PFSK-1 (cell line): ENCODE measurements around the gene ACBD4.

Experiments
- FOXP2 ChIP-seq: optimal IDR thresholded peaks from 2 replicates; pipeline ENCODE3; 2011; ENCODE audit warnings: borderline replicate concordance, control low read depth, inconsistent platforms; ENCODE audit not compliant: insufficient read depth; ENCODE audit errors: extremely low read length, extremely low read depth
- POLR2AphosphoS5 ChIP-seq: IDR thresholded peaks from 2 replicates; pipeline ENCODE4 v1.6.1; 2012; ENCODE audit warnings: low read depth, mild to moderate bottlenecking, control low read depth, low read length, moderate library complexity
- SIN3A ChIP-seq: IDR thresholded peaks from 2 replicates; pipeline ENCODE4 v1.6.1; 2012; ENCODE audit warnings: mild to moderate bottlenecking, low read length, moderate library complexity, borderline replicate concordance; ENCODE audit not compliant: insufficient read depth
- TAF1 ChIP-seq: IDR thresholded peaks from 2 replicates; pipeline ENCODE4 v1.6.1; 2012; ENCODE audit warnings: low read length, control low read depth, borderline replicate concordance; ENCODE audit not compliant: insufficient read depth
- TF ChIP-seq, protein P1 (sequence below), 2 experiments: IDR thresholded peaks; 2 replicates each; pipeline versions ENCODE4 v1.6.1 to v1.8.0; 2011 to 2012; ENCODE audit warnings: low read depth in 2 of 2, low read length in 2 of 2, control low read depth in 1 of 2, inconsistent platforms in 1 of 2, mild to moderate bottlenecking in 1 of 2, moderate library complexity in 1 of 2; ENCODE audit not compliant: insufficient read depth in 1 of 2

Gene ACBD4

DNA sequence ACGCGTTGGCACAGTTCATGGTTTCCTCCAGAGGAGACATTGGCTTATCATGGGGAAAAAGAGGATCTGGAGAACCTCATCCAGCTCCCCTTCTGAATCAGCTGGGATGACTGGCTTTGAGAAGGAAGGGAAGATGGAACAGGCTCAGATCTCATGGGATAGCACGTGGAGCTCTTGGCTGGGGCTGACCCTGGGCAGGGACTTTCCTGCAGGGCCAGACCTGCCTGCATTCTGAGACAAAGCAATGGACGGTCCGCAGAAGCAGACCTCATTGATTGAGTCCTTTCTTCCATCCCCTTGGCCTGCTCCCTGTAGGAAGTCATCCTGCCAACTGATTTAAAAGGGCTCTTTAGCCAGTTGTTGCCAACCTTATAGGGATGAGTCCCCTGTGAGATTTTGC, 29.4 kb upstream of the ACBD4 start:
- TF ChIP-seq, protein P1, sequence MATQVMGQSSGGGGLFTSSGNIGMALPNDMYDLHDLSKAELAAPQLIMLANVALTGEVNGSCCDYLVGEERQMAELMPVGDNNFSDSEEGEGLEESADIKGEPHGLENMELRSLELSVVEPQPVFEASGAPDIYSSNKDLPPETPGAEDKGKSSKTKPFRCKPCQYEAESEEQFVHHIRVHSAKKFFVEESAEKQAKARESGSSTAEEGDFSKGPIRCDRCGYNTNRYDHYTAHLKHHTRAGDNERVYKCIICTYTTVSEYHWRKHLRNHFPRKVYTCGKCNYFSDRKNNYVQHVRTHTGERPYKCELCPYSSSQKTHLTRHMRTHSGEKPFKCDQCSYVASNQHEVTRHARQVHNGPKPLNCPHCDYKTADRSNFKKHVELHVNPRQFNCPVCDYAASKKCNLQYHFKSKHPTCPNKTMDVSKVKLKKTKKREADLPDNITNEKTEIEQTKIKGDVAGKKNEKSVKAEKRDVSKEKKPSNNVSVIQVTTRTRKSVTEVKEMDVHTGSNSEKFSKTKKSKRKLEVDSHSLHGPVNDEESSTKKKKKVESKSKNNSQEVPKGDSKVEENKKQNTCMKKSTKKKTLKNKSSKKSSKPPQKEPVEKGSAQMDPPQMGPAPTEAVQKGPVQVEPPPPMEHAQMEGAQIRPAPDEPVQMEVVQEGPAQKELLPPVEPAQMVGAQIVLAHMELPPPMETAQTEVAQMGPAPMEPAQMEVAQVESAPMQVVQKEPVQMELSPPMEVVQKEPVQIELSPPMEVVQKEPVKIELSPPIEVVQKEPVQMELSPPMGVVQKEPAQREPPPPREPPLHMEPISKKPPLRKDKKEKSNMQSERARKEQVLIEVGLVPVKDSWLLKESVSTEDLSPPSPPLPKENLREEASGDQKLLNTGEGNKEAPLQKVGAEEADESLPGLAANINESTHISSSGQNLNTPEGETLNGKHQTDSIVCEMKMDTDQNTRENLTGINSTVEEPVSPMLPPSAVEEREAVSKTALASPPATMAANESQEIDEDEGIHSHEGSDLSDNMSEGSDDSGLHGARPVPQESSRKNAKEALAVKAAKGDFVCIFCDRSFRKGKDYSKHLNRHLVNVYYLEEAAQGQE (IDR thresholded peaks at IDR 0.05; ENCODE audit: insufficient read depth in 1 of 2, low read depth in 2 of 2, low read length in 2 of 2): no peak
- TF ChIP-seq FOXP2 (no peak), POLR2AphosphoS5 (no peak), SIN3A (no peak), TAF1 (no peak)

DNA sequence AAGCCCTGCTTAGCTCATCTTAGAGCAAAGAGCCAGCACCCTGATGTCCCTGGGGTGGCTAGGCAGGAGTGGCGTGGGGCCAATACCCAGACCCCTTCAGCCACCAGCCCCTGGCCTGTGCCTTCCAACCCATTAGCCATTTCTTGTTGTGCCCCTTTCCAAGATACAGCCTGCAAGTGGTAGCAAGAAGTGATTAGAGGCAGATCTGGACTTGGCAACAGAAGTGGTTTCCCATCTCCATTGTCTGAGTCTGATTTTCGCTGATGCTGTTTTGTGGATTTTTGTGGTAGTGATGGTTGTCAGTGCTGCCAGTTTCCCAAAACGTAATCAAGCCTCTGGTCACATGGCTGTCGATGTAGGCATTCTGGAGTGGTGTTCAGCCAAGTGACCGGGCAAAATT, 28.9 kb upstream of the ACBD4 start:
- TF ChIP-seq POLR2AphosphoS5 (no peak), TAF1 (no peak), FOXP2 (no peak), SIN3A (no peak)
- TF ChIP-seq, protein P1 (IDR thresholded peaks at IDR 0.05; ENCODE audit: insufficient read depth in 1 of 2, low read depth in 2 of 2, low read length in 2 of 2): no peak

DNA sequence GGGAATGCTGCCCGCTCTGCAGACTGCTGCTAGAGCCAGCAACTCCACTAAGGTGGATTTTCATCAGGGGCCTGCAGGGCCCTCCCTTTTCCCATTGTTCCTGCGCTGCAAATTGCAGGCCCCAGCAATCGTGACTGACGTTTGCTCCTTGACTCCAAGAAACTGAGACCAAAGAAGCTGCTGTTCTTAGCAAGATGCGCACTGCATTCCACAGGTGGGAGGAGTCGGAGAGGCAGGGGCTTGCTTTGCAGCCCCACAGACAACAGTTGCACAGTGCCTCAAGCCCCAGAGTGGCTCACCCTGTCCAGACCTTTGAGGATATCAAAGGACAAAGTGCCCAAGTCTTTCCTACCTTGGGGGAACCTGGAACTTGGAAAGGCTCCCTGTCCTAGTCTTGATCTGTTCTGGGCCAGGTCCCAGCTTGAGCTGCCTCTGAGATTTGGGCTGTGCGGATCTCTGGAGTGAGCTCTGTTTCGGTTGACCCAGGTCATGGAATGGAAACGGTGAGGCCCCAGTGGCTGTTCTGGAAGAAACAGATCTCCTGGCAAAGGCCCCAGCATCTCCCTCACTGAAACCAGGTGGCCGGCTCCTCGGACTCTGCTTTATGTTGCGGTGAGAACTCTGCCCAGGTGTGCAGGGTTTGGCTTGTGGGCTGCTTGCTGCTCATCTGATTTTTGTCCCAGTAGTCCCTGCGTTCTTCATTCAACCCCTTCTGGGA, 28.0 kb upstream of the ACBD4 start:
- TF ChIP-seq FOXP2: no peak
- no peak for TF ChIP-seq TAF1
- no peak for TF ChIP-seq POLR2AphosphoS5
- TF ChIP-seq, protein P1 (IDR thresholded peaks at IDR 0.05; ENCODE audit: insufficient read depth in 1 of 2, low read depth in 2 of 2, low read length in 2 of 2): no peak
- no peak for TF ChIP-seq SIN3A

DNA sequence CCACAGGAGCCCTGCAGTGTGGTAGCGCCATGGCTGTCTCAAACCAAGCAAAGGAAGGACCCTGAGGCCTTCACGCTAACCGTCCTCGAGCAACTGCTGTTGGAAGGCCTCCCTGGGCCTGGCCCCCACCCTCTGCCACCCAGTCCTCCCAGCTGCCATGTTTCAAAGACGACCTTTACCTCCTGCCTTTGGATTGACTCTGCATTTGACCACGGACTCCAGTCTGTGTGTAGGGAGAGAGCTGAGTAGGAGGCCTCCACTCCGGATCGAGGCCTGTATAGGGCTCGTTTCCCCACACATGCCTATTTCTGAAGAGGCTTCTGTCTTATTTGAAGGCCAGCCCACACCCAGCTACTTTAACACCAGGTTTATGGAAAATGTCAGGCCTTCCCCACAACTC, 27.4 kb upstream of the ACBD4 start:
- TF ChIP-seq SIN3A (no peak), TAF1 (no peak), POLR2AphosphoS5 (no peak), FOXP2 (no peak)
- TF ChIP-seq, protein P1 (IDR thresholded peaks at IDR 0.05; ENCODE audit: insufficient read depth in 1 of 2, low read depth in 2 of 2, low read length in 2 of 2): no peak
